GM18870 (cell line): ENCODE results near the gene RCAN2.

ENCODE experiments used
- ATAC-seq: cut with Tn5 transposase; IDR thresholded peaks from one replicate; pipeline ENCODE4 v1.9.1; 2021; ENCODE audit warnings: moderate library complexity; ENCODE audit not compliant: unreplicated experiment

RCAN2 gene

GRCh38 chr6:46172176-46172575 lies 319.1 kb downstream of the RCAN2 start:
- ATAC-seq, result no peak
